Activated CD4-positive, alpha-beta T cell treated with anti-CD3 and anti-CD28 coated beads, Interleukin-2, amount 10 ng/mL, durations not matched to agents 7 days and 5 days (primary cell): ENCODE data around the gene EIF2S2. TPM values are rescaled to one million over a fixed set of nuclear protein-coding genes. Genes with fewer than 3 reads are reported as not detected.

Experiments used
- CTCF ChIA-PET: fragments of 350-600 bp; sonication (Branson Sonifier 250); formaldehyde crosslinking; loops from one replicate; lab custom pipeline; 2021; ENCODE audit warnings: antibody characterized with exemption; lab: Charles Lee
- POLR2A ChIA-PET: fragments of 350-600 bp; sonication (Branson Sonifier 250); formaldehyde crosslinking; loops from one replicate; lab custom pipeline; 2021; ENCODE audit warnings: antibody characterized with exemption; lab: Charles Lee
- DNase-seq: peaks from one replicate; pipeline ENCODE4 v3.0.0-alpha.2; 2020
- H3K27ac Mint-ChIP-seq: one replicate; pipeline ENCODE4 v1.8.0; 2021; ENCODE audit warnings: mild to moderate bottlenecking, moderate library complexity, mixed read lengths
- H3K27me3 Mint-ChIP-seq: one replicate; pipeline ENCODE4 v1.8.0; 2021; ENCODE audit warnings: mixed read lengths
- H3K36me3 Mint-ChIP-seq: one replicate; pipeline ENCODE4 v1.8.0; 2021; ENCODE audit warnings: low read depth, mixed read lengths
- H3K4me1 Mint-ChIP-seq: one replicate; pipeline ENCODE4 v1.8.0; 2021; ENCODE audit warnings: mixed read lengths
- H3K4me3 Mint-ChIP-seq: one replicate; pipeline ENCODE4 v1.8.0; 2021; ENCODE audit warnings: mild to moderate bottlenecking, moderate library complexity, mixed read lengths
- H3K9me3 Mint-ChIP-seq: one replicate; pipeline ENCODE4 v1.8.0; 2021; ENCODE audit warnings: mixed read lengths
- microRNA-seq: library from miRNA; unstranded; fragments of <30 nt; microRNA quantifications from one replicate; pipeline ENCODE4 v1.2.0, GENCODE V29; 2021; ENCODE audit warnings: borderline microRNAs expressed, borderline replicate concordance
- total RNA-seq, 2 experiments: library from RNA; stranded (reverse); gene quantifications; one replicate each; pipeline ENCODE4 v1.2.3, GENCODE V29; 2021

Gene EIF2S2
- total RNA-seq, 2 experiments from 2014 or later = 84.7 to 92.9 TPM

DNA sequence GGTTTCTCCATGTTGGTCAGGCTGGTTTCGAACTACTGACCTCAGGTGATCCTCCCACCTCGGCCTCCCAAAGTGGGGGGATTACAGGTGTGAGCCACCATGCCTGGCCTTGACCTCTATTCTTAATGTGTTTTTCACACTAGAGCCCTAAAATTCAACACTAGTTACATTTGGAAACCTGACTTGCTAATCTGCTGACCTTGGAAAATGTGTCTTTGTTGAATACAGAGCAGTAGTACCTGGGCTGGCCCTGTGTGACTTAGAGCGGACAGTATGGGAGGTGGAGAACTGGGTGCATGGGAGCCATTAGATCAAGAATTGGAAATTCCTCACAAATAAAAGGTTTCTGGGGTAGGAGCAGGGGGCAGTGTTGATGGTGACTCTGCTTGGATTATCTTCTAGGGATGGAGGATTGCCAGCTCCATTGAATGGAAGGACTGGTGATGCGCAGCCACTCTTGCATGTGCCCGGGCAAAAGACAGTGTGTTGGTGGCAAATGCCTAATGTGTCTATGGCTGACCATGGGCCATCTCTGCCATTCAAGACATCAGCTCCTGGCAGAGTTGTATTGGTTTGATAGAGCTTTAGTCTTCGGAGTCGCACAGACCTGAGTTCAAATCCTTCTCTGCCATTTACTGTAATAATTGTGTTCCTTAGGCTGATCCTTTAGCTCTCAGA is 64.9 kb downstream of the EIF2S2 start:
- Mint-ChIP-seq H3K27me3 (no peaks in the 10 kb centered on the region), H3K4me3 (no peak overlapping the region), H3K4me1 (peaks cover 28% of the 10 kb centered on the region), H3K27ac (no peak overlapping the region), H3K36me3 (peaks cover 20% of the 10 kb centered on the region), H3K9me3 (no peaks in the 10 kb centered on the region)
- ChIA-PET POLR2A (no interaction called here), CTCF (interaction anchor here (1.0 to 1.7 kb wide), 2 partner anchors 9 to 20 kb away, joined by 3 to 4 read pairs; no protein-coding TSS in a partner anchor)
- no peak for DNase-seq

DNA sequence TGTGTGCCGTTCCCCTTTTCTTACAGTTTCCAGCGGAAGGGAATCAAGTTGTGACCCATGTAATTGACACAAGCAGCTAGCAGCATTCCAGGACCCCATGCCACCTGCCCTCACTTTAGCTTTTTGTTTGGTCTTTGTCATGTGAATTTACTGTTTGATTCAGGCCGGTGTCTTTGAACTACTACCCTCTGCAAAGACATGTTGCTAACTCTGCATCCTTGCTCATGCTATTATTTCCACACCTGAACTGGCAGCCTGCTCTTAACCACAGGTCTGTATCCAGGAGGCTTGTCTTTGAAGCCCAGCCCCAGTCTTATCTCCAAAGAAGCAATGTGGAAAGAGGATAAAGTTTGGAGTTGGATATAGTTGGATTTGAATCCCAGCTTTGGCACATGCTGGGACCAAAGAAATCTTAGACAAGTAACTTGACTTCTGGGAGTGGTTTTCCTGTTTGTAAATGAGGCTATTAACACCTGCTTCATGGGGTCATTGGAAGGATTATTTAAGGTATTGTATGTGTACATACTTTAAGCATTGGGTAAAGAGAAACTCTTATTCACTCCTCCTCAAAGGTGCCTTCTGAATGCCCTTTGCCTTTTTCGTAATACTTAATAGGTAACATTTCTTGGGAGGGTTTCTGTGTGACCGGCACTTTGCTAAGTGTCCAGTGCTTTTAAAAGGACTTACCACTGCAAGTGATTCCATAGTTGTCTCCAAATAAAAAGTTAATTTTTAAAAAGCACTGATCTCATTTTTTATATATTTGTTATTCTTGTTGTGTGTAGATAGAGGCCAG is 65.9 kb downstream of the EIF2S2 start:
- H3K36me3 Mint-ChIP-seq = peaks cover 20% of the 10 kb centered on the region
- ChIA-PET CTCF (interaction anchor here (1.0 kb wide), 1 partner anchor 8 kb away, joined by 3 read pairs; no protein-coding TSS in a partner anchor), POLR2A (no interaction called here)
- H3K27me3 Mint-ChIP-seq = no peaks in the 10 kb centered on the region
- no peak overlapping the region for H3K4me3 Mint-ChIP-seq
- H3K9me3 Mint-ChIP-seq = no peaks in the 10 kb centered on the region
- H3K27ac Mint-ChIP-seq = no peak overlapping the region
- no peak for DNase-seq
- peaks cover 36% of the 10 kb centered on the region for H3K4me1 Mint-ChIP-seq

DNA sequence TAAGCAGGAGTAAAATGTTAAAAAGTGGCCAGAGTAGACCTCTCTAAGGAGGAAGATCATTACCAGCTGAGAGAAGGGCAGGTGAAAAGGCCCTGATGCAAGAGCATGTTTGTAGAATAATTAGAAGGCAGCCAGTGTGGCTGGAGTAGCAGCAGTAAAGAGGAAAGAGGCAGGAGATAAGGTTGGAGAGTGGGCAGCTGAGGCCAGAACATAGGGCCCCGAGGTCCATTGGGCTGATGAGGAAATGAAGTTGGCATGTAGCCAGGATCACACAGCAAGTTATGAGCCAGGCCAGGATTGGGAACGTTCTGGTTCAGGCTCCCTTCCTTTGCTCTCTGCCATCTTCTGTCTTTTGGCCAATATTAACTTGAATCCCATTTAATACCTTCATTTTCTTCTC is 66.7 kb downstream of the EIF2S2 start:
- Mint-ChIP-seq H3K4me3 (no peak overlapping the region), H3K36me3 (peaks cover 20% of the 10 kb centered on the region), H3K4me1 (peaks cover 36% of the 10 kb centered on the region), H3K27me3 (no peaks in the 10 kb centered on the region), H3K27ac (no peak overlapping the region), H3K9me3 (no peaks in the 10 kb centered on the region)
- POLR2A ChIA-PET = no interaction called here
- CTCF ChIA-PET = no interaction called here
- no peak for DNase-seq

DNA sequence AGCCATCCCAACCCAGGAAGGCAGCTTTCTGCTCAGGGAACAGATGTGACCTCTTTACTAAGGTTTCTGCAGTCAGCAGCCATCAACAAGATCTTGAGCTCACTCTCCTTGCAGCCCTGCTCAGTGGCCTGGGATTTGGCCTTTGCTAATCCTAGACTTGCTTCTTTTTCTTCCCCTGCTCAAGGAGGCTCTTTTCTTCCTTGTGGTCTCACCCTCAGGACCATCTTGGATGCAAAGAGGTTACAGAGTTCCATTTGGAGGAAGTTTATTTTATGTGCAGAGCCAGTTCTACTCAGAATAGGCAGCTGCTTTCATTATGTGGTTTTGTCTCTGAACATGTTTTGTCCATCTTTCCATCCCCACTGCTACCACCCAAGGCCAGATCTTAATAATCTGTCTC is 69.0 kb downstream of the EIF2S2 start:
- no peaks in the 10 kb centered on the region for H3K9me3 Mint-ChIP-seq
- ChIA-PET POLR2A (no interaction called here), CTCF (interaction anchor here (0.7 to 1.6 kb wide), 4 partner anchors 11 to 55 kb away, joined by 3 to 5 read pairs (median 3); no protein-coding TSS in a partner anchor)

DNA sequence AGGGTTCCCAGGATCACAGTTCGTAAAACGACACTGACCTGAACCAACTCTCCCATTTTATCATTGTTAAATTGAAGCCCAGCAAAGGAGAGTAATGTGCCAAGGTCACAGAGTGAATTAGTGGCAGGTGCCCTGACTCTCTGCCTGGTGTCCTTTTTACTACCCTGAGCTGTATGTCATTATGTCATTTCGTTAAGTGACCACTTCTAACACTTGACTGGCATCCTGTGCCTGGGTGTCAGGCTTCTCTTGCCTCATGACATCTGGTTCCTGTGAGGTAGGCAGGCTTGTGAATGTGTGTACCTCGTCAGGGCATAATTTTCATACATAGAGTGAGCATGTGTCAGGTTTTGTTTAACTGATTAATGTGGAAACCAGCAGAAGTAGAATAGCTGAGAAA is 69.8 kb downstream of the EIF2S2 start:
- no peak overlapping the region for H3K27ac Mint-ChIP-seq
- DNase-seq = no peak
- H3K4me3 Mint-ChIP-seq = no peak overlapping the region
- H3K27me3 Mint-ChIP-seq = no peaks in the 10 kb centered on the region
- H3K36me3 Mint-ChIP-seq = peaks cover 18% of the 10 kb centered on the region
- no peaks in the 10 kb centered on the region for H3K9me3 Mint-ChIP-seq
- POLR2A ChIA-PET = no interaction called here
- CTCF ChIA-PET = interaction anchor here (0.7 to 1.1 kb wide), 2 partner anchors 12 to 54 kb away, joined by 3 read pairs; no protein-coding TSS in a partner anchor
- H3K4me1 Mint-ChIP-seq = peaks cover 43% of the 10 kb centered on the region

More for the DNA sequence above, 69.0 kb downstream of the EIF2S2 start:
- H3K27me3 Mint-ChIP-seq = no peaks in the 10 kb centered on the region
- no peak overlapping the region for H3K4me3 Mint-ChIP-seq
- DNase-seq = no peak
- peaks cover 36% of the 10 kb centered on the region for H3K4me1 Mint-ChIP-seq
- peaks cover 20% of the 10 kb centered on the region for H3K36me3 Mint-ChIP-seq
- no peak overlapping the region for H3K27ac Mint-ChIP-seq

DNA sequence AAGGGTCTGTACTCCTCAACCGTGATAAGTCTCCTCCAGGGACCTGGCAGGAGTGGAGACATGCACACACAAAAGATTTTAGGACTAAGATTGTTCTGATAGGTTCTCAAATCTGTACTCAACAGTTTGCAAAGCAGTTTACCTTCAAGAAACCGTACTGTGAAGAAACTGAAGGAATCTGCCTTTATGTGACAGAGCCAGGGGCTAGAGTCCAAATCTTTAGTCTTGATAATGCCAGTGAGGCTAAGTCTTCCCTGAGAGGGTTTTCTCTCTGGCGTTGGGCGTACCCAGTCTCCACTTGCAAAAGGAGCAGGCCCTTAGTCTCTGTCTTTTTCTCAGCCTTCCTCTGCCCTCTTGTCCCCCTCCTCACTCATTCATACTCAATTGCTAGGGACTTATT is 70.8 kb downstream of the EIF2S2 start:
- CTCF ChIA-PET = no interaction called here
- Mint-ChIP-seq H3K4me1 (peaks cover 50% of the 10 kb centered on the region), H3K9me3 (no peaks in the 10 kb centered on the region), H3K4me3 (no peak overlapping the region), H3K27me3 (no peaks in the 10 kb centered on the region), H3K27ac (no peak overlapping the region), H3K36me3 (peaks cover 14% of the 10 kb centered on the region)
- no peak for DNase-seq
- POLR2A ChIA-PET = no interaction called here

- Mint-ChIP-seq H3K4me3 (no peak overlapping the region), H3K27ac (no peak overlapping the region), H3K27me3 (no peaks in the 10 kb centered on the region), H3K36me3 (peaks cover 10% of the 10 kb centered on the region), H3K9me3 (no peaks in the 10 kb centered on the region), H3K4me1 (peaks cover 51% of the 10 kb centered on the region)
- ChIA-PET CTCF (interaction anchor here (0.7 to 0.9 kb wide), 3 partner anchors 14 to 262 kb away, joined by 3 to 4 read pairs (median 3); no protein-coding TSS in a partner anchor), POLR2A (no interaction called here)
- DNase-seq = no peak
Measured at GRCh38 chr20:34040300-34040995, 71.6 kb downstream of the EIF2S2 start.

Small RNA genes within 50 kb of the gene (microRNA-seq; reads per million reads assigned to microRNA genes)
- gene MIR4755 = not detected

Other genes starting within 250 kb of the EIF2S2 start
- gene RALY, start 118.3 kb downstream of the EIF2S2 start, total RNA-seq = 100 to 1,000 TPM; 208 to 229 TPM
- gene ASIP, start 129.2 kb upstream of the EIF2S2 start, total RNA-seq = not detected
- 10 to 100 TPM; 59.9 to 64.1 TPM for gene AHCY, start 191.1 kb upstream of the EIF2S2 start, total RNA-seq